HEK293 (cell line): ENCODE measurements around the gene CHMP1A.

Source experiments
- CTCF ChIA-PET: fragments of 350-600 bp; formaldehyde crosslinking; extraction: SDS; loops from one replicate; lab custom pipeline; 2021; ENCODE audit warnings: antibody characterized with exemption; lab: Yijun Ruan, JAX
- POLR2A ChIA-PET: fragments of 300-600 bp; formaldehyde crosslinking; extraction: SDS; loops from one replicate; lab custom pipeline; 2020; ENCODE audit warnings: antibody characterized with exemption, inconsistent platforms; lab: Yijun Ruan, JAX
- H3K27ac ChIP-seq: fragments of 200-500 bp; sonication (Bioruptor generic); 2 replicates; pipeline ENCODE4 v1.5.1; 2014; ENCODE audit warnings: low read depth, low read length, control low read depth, inconsistent platforms; ENCODE audit errors: extremely low read depth
- H3K36me3 ChIP-seq, 2 experiments: fragments of 200-500 bp in 1 of 2; sonication (Bioruptor generic) in 1 of 2; 1 replicate in 1 of 2; 2 replicates in 1 of 2; pipeline ENCODE4 v1.5.1; 2014 to 2017; ENCODE audit warnings: inconsistent platforms in 2 of 2, low read length in 2 of 2; ENCODE audit not compliant: control insufficient read depth in 2 of 2, insufficient read depth in 1 of 2
- H3K4me1 ChIP-seq: fragments of 200-500 bp; sonication (Bioruptor generic); 2 replicates; pipeline ENCODE4 v1.5.1; 2014; ENCODE audit warnings: mild to moderate bottlenecking, low read length, inconsistent platforms; ENCODE audit not compliant: control insufficient read depth, insufficient read depth
- H3K4me3 ChIP-seq: 2 replicates; pipeline ENCODE4 v1.5.1; 2011; ENCODE audit warnings: low read depth, mild to moderate bottlenecking, control low read depth, low read length, moderate library complexity
- H3K9me3 ChIP-seq: fragments of 200-500 bp; sonication (Bioruptor generic); 2 replicates; pipeline ENCODE4 v1.5.1; 2014; ENCODE audit warnings: low read depth, low read length, inconsistent platforms; ENCODE audit not compliant: control insufficient read depth, insufficient read depth
- EGR2 ChIP-seq: fragments of 450-650 bp; formaldehyde crosslinking; IDR thresholded peaks from 2 replicates; pipeline ENCODE4 v1.5.1; 2016; ENCODE audit warnings: low read depth, missing biosample characterization, missing genetic modification characterization
- FEZF1 ChIP-seq: fragments of 450-650 bp; formaldehyde crosslinking; IDR thresholded peaks from 2 replicates; pipeline ENCODE4 v1.5.1; 2016; ENCODE audit warnings: missing biosample characterization, missing genetic modification characterization
- GFI1B ChIP-seq: fragments of 450-650 bp; formaldehyde crosslinking; IDR thresholded peaks from 2 replicates; pipeline ENCODE4 v1.5.1; 2016; ENCODE audit warnings: missing biosample characterization, missing genetic modification characterization
- GLI4 ChIP-seq: fragments of 450-650 bp; formaldehyde crosslinking; IDR thresholded peaks from 2 replicates; pipeline ENCODE4 v1.5.1; 2016; ENCODE audit warnings: missing biosample characterization, missing genetic modification characterization
- GLIS1 ChIP-seq: fragments of 450-650 bp; formaldehyde crosslinking; IDR thresholded peaks from 2 replicates; pipeline ENCODE4 v1.5.1; 2016; ENCODE audit warnings: missing biosample characterization, missing genetic modification characterization
- GLIS2 ChIP-seq: fragments of 450-650 bp; formaldehyde crosslinking; IDR thresholded peaks from 2 replicates; pipeline ENCODE4 v1.5.1; 2016; ENCODE audit warnings: missing biosample characterization, missing genetic modification characterization
- IKZF3 ChIP-seq: fragments of 450-650 bp; IDR thresholded peaks from 2 replicates; pipeline ENCODE4 v1.5.0; 2018; ENCODE audit warnings: missing biosample characterization, mild to moderate bottlenecking, missing genetic modification characterization, moderate library complexity
- OSR2 ChIP-seq: fragments of 450-650 bp; formaldehyde crosslinking; IDR thresholded peaks from 2 replicates; pipeline ENCODE4 v1.5.1; 2016; ENCODE audit warnings: missing biosample characterization, missing genetic modification characterization
- REPIN1 ChIP-seq: fragments of 450-650 bp; formaldehyde crosslinking; IDR thresholded peaks from 2 replicates; pipeline ENCODE4 v1.5.1; 2017; ENCODE audit warnings: missing biosample characterization, missing genetic modification characterization, low read depth
- SP2 ChIP-seq: fragments of 450-650 bp; formaldehyde crosslinking; IDR thresholded peaks from 2 replicates; pipeline ENCODE4 v1.5.1; 2016; ENCODE audit warnings: missing biosample characterization, missing genetic modification characterization
- ZBTB20 ChIP-seq: fragments of 450-650 bp; formaldehyde crosslinking; IDR thresholded peaks from 2 replicates; pipeline ENCODE4 v1.5.1; 2016; ENCODE audit warnings: missing biosample characterization, missing genetic modification characterization
- ZFHX2 ChIP-seq: fragments of 450-650 bp; formaldehyde crosslinking; conservative IDR thresholded peaks from 2 replicates; pipeline ENCODE4 v1.5.1; 2016; ENCODE audit warnings: missing biosample characterization, missing genetic modification characterization
- ZNF132 ChIP-seq: fragments of 450-650 bp; formaldehyde crosslinking; IDR thresholded peaks from 2 replicates; pipeline ENCODE4 v1.5.1; 2017; ENCODE audit warnings: missing biosample characterization, missing genetic modification characterization, borderline replicate concordance
- ZNF214 ChIP-seq: fragments of 450-650 bp; formaldehyde crosslinking; IDR thresholded peaks from 2 replicates; pipeline ENCODE4 v1.5.1; 2017; ENCODE audit warnings: missing biosample characterization, mild to moderate bottlenecking, missing genetic modification characterization, borderline replicate concordance
- ZNF221 ChIP-seq: fragments of 450-650 bp; formaldehyde crosslinking; IDR thresholded peaks from 2 replicates; pipeline ENCODE4 v1.5.1; 2017; ENCODE audit warnings: missing biosample characterization, missing genetic modification characterization, borderline replicate concordance
- ZNF26 ChIP-seq: fragments of 450-650 bp; formaldehyde crosslinking; IDR thresholded peaks from 2 replicates; pipeline ENCODE4 v1.5.1; 2016; ENCODE audit warnings: missing biosample characterization, missing genetic modification characterization
- ZNF366 ChIP-seq: fragments of 450-650 bp; formaldehyde crosslinking; conservative IDR thresholded peaks from 2 replicates; pipeline ENCODE4 v1.5.1; 2016; ENCODE audit warnings: missing biosample characterization, missing genetic modification characterization
- ZNF433 ChIP-seq: fragments of 450-650 bp; formaldehyde crosslinking; IDR thresholded peaks from 2 replicates; pipeline ENCODE4 v1.5.1; 2016; ENCODE audit warnings: missing biosample characterization, missing genetic modification characterization, low read depth
- ZNF48 ChIP-seq: fragments of 450-650 bp; formaldehyde crosslinking; IDR thresholded peaks from 2 replicates; pipeline ENCODE4 v1.5.1; 2016; ENCODE audit warnings: missing biosample characterization, missing genetic modification characterization
- ZNF677 ChIP-seq: fragments of 450-650 bp; IDR thresholded peaks from 2 replicates; pipeline ENCODE4 v1.5.0; 2018; ENCODE audit warnings: missing biosample characterization, mild to moderate bottlenecking, missing genetic modification characterization, moderate library complexity
- ZNF692 ChIP-seq: fragments of 450-650 bp; formaldehyde crosslinking; IDR thresholded peaks from 2 replicates; pipeline ENCODE4 v1.5.1; 2016; ENCODE audit warnings: missing biosample characterization, missing genetic modification characterization
- ZSCAN16 ChIP-seq: fragments of 450-650 bp; formaldehyde crosslinking; IDR thresholded peaks from 2 replicates; pipeline ENCODE4 v1.5.1; 2016; ENCODE audit warnings: missing biosample characterization, missing genetic modification characterization
- TF ChIP-seq, protein P1 (sequence below): fragments of 450-650 bp; formaldehyde crosslinking; IDR thresholded peaks from 2 replicates; pipeline ENCODE4 v1.5.1; 2016; ENCODE audit warnings: missing biosample characterization, missing genetic modification characterization

Gene CHMP1A

GRCh38 chr16:89602273-89602951 is 55.1 kb downstream of the CHMP1A start (continued):
- TF ChIP-seq, protein P1, sequence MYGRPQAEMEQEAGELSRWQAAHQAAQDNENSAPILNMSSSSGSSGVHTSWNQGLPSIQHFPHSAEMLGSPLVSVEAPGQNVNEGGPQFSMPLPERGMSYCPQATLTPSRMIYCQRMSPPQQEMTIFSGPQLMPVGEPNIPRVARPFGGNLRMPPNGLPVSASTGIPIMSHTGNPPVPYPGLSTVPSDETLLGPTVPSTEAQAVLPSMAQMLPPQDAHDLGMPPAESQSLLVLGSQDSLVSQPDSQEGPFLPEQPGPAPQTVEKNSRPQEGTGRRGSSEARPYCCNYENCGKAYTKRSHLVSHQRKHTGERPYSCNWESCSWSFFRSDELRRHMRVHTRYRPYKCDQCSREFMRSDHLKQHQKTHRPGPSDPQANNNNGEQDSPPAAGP = 0 out of 2 replicates have a peak, but pooled peaks have one; percentile 25
- no peak for TF ChIP-seq GFI1B (tag by site-specific recombination)
- TF ChIP-seq ZBTB20 (tag by site-specific recombination) = peak; percentile 36; the same call in 1 of the 2 replicates
- peak; percentile 90 for TF ChIP-seq ZSCAN16 (tag by site-specific recombination)
- 0 out of 2 replicates have a peak, but pooled peaks have one; percentile 21 for TF ChIP-seq ZNF692 (tag by site-specific recombination)
- TF ChIP-seq SP2 = 0 out of 2 replicates have a peak, but pooled peaks have one; percentile 20
- TF ChIP-seq ZNF221 (tag by site-specific recombination) = no peak
- no peak for TF ChIP-seq REPIN1
- 0 out of 2 replicates have a peak, but pooled peaks have one; percentile 16 for TF ChIP-seq ZNF366 (tag by site-specific recombination)
- TF ChIP-seq EGR2 (tag by site-specific recombination) = peak; percentile 94
- 0 out of 2 replicates have a peak, but pooled peaks have one; percentile 22 for TF ChIP-seq GLIS2 (tag by site-specific recombination)
- no peak for TF ChIP-seq ZNF214 (tag by site-specific recombination)
- peak; percentile 93 for TF ChIP-seq ZFHX2 (tag by site-specific recombination)
- 0 out of 2 replicates have a peak, but pooled peaks have one; percentile 27 for TF ChIP-seq OSR2
- TF ChIP-seq IKZF3 (tag by site-specific recombination) = 0 out of 2 replicates have a peak, but pooled peaks have one; percentile 8
- no peak for TF ChIP-seq GLI4 (tag by site-specific recombination)
- TF ChIP-seq FEZF1 (tag by site-specific recombination) = 0 out of 2 replicates have a peak, but pooled peaks have one; percentile 11

- CTCF ChIA-PET = interaction anchor here (1.6 kb wide), 1 partner anchor 13 kb away, joined by 3 read pairs; no protein-coding TSS in a partner anchor
- Histone ChIP-seq H3K27ac (no peak overlapping the region), H3K4me1 (no peaks in the 10 kb centered on the region), H3K9me3 (no peaks in the 10 kb centered on the region), H3K36me3 (no peaks in the 10 kb centered on the region), H3K4me3 (no peak overlapping the region)
- POLR2A ChIA-PET = interaction anchor here (0.8 to 1.7 kb wide), 2 partner anchors 36 to 99 kb away, joined by 4 read pairs; no protein-coding TSS in a partner anchor
- TF ChIP-seq OSR2 (no peak), ZNF677 (tag by site-specific recombination) (no peak), ZNF48 (no peak), GLI4 (tag by site-specific recombination) (no peak), ZNF132 (tag by site-specific recombination) (no peak), GLIS2 (tag by site-specific recombination) (peak; percentile 35; the same call in 1 of the 2 replicates), ZNF433 (tag by site-specific recombination) (no peak)
Observed at GRCh38 chr16:89601906-89602272, 55.6 kb downstream of the CHMP1A start.

DNA sequence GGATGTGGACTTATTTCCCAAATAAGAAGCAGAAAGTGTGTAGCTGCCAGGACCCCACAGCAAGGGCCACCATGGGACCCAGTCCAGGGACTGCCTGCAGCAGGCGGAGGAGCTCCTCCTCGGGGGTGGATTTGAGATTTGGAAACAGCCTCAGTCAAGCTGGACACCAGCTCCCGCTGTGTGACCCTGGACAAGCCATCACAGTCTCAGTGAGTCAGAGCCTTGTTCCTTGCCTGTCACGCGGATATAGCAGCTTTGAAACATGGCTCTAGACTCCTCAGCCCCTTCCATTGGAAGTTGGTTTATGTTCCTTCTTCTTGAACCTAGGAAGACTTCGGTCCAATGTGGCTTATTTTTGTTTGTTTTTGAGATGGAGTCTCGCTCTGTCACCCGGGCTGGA is 56.6 kb downstream of the CHMP1A start:
- Histone ChIP-seq H3K4me1 (no peaks in the 10 kb centered on the region), H3K9me3 (no peaks in the 10 kb centered on the region), H3K36me3 (no peaks in the 10 kb centered on the region), H3K4me3 (no peak overlapping the region), H3K27ac (no peak overlapping the region)
- 0 out of 2 replicates have a peak, but pooled peaks have one; percentile 13 for TF ChIP-seq GLIS1 (tag by site-specific recombination)
- no peak for TF ChIP-seq ZNF26 (tag by site-specific recombination)
- ChIA-PET CTCF (interaction anchor here (1.6 to 2.4 kb wide), 2 partner anchors 14 to 40 kb away, joined by 3 to 18 read pairs; no protein-coding TSS in a partner anchor), POLR2A (interaction anchor here (1.7 kb wide), 1 partner anchor 36 kb away, joined by 4 read pairs; no protein-coding TSS in a partner anchor)
